Endothelial cell of umbilical vein (primary cell): Measurements from ENCODE around the gene ALDH7A1.

Source experiments
- CTCF ChIP-seq, 2 donors: IDR thresholded peaks; 1 replicate in 1 of 2; 2 replicates in 1 of 2; pipeline ENCODE4 v1.5.1; 2011; ENCODE audit warnings: low read length in 2 of 2, mild to moderate bottlenecking in 2 of 2, moderate library complexity in 2 of 2, control low read depth in 1 of 2, inconsistent platforms in 1 of 2, low read depth in 1 of 2; ENCODE audit not compliant: insufficient read depth in 1 of 2; ENCODE audit errors: extremely low read depth in 1 of 2
- EZH2 ChIP-seq: IDR thresholded peaks from 2 replicates; pipeline ENCODE4 v1.6.1; 2012; ENCODE audit warnings: borderline replicate concordance, low read depth, mild to moderate bottlenecking, moderate library complexity, low read length, inconsistent platforms; ENCODE audit not compliant: severe bottlenecking
- FOS ChIP-seq: IDR thresholded peaks from 2 replicates; pipeline ENCODE4 v1.6.1; 2011; ENCODE audit warnings: mild to moderate bottlenecking, low read length, moderate library complexity, borderline replicate concordance; ENCODE audit not compliant: insufficient read depth
- GATA2 ChIP-seq: IDR thresholded peaks from 2 replicates; pipeline ENCODE4 v1.7.0; 2011; ENCODE audit warnings: low read depth, mild to moderate bottlenecking, moderate library complexity, mixed read lengths, low read length; ENCODE audit not compliant: insufficient read length, insufficient read depth
- JUN ChIP-seq: IDR thresholded peaks from 2 replicates; pipeline ENCODE4 v1.6.1; 2011; ENCODE audit warnings: borderline replicate concordance, low read depth; ENCODE audit not compliant: insufficient read length, insufficient read depth
- MAX ChIP-seq: IDR thresholded peaks from 2 replicates; pipeline ENCODE4 v1.6.1; 2011; ENCODE audit not compliant: insufficient read depth, insufficient read length
- MYC ChIP-seq: IDR thresholded peaks from one replicate; pipeline ENCODE4 v1.6.1; 2011; ENCODE audit warnings: mild to moderate bottlenecking, low read depth, low read length
- POLR2A ChIP-seq: IDR thresholded peaks from 2 replicates; pipeline ENCODE4 v1.6.1; 2012; ENCODE audit warnings: low read depth, mild to moderate bottlenecking, control low read depth, low read length
- POLR2AphosphoS5 ChIP-seq: IDR thresholded peaks from 2 replicates; pipeline ENCODE4 v1.6.1; 2012; ENCODE audit warnings: low read depth, mild to moderate bottlenecking, control low read depth, low read length, moderate library complexity; ENCODE audit not compliant: insufficient read depth

- no peak for TF ChIP-seq CTCF (IDR thresholded peaks at IDR 0.05; ENCODE audit: extremely low read depth in 1 of 2, insufficient read depth in 1 of 2, low read depth in 1 of 2, low read length in 2 of 2)
- TF ChIP-seq MAX = no peak
- TF ChIP-seq POLR2A = no peak
- no peak for TF ChIP-seq POLR2AphosphoS5
- no peak for TF ChIP-seq MYC
- TF ChIP-seq EZH2 = no peak
- TF ChIP-seq GATA2 = no peak
- no peak for TF ChIP-seq FOS
- TF ChIP-seq JUN = no peak
Measured at GRCh38 chr5:126482591-126482990, 112.4 kb downstream of the ALDH7A1 start.
